ENCODE data around the gene OSBPL1A. TPM values are rescaled to one million over a fixed set of nuclear protein-coding genes. Genes with fewer than 3 reads are reported as not detected.

OSBPL1A gene
- polyA plus RNA-seq, 3 donors = 13.4 to 79.5 (median 49.5) TPM

GRCh38 chr18:24126155-24126961 lies 271.3 kb downstream of the OSBPL1A start:
- no peak overlapping the region for H3K27ac ChIP-seq (ENCODE audit: low read depth, low read length)
- 54 to 57% (median 54%) methylated on average over 3 of the region's 3 CpGs for WGBS, 3 donors

- 92 to 96% (median 96%) methylated on average over 2 of the region's 2 CpGs for WGBS, 3 donors
- H3K27ac ChIP-seq (ENCODE audit: low read depth, low read length) = no peak overlapping the region
These were observed 276.0 kb downstream of the OSBPL1A start for GRCh38 chr18:24121625-24122024.

GRCh38 chr18:24120676-24121075 lies 276.9 kb downstream of the OSBPL1A start:
- no peak overlapping the region for H3K27ac ChIP-seq (ENCODE audit: low read depth, low read length)
- 96 to 97% (median 96%) methylated on average over 4 of the region's 4 CpGs for WGBS, 3 donors

DNA sequence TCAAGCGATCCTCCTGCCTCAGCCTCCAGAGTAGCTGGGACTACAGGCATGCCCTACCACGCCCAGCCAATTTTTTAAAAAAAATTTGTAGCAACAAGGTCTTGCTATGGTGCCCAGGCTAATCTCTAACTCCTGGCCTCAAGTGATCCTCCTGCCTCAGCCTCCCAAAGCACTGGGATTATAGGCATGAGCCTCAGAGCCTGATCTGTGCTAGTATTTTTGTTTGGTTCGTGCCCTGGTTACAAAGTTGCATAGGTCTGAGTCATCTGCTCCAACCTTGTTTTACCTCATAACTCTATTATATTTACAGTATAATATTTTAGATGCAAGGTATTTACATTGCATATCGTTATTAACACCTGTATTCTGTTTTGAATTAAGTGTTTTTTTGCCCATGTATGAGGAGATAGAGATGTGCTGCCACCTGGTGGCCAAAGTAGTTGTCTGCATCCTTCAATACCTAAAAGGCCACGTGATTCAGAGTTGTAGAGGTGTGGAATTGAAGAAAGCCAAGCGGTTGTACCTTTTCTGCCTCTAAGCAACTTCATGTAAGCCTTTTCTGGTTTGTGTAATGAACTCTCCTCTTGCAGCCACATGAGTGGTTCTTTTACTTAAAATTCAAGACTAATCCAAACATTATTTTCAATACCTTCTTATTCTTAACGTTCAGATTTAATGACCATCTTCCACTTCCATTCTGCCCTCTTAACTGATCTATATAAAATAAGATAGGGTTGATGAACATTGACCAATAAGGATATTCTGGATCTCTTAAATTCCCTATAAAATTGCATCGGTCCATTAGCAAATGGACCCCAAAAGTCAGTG lies 278.7 kb downstream of the OSBPL1A start:
- H3K27ac ChIP-seq (ENCODE audit: low read depth, low read length) = no peak overlapping the region
- 42 to 63% (median 61%) methylated on average over 8 of the region's 8 CpGs for WGBS, 3 donors

DNA sequence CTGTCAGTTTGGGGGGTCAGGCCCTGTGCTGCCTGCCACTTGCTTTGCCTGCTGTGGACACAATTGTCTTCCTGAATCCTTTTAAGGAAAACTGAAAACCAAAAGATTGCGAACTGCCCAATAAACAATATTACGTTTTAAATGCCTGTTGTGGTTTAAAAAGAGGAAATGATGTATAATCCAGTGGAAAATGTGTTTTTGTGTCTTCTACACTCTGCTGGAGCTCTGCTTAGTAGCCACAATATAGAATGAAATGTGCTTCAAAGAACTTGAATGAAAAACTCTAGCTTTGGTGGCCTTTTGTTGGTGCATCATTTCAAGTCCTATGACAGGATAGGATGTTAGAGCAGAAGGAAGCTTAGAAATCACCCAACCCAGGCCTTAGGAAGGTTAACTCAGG lies 282.0 kb downstream of the OSBPL1A start:
- H3K27ac ChIP-seq (ENCODE audit: low read depth, low read length) = no peak overlapping the region
- WGBS, 3 donors = 44 to 77% (median 46%) methylated on average over 2 of the region's 2 CpGs

- H3K27ac ChIP-seq (ENCODE audit: low read depth, low read length) = no peak overlapping the region
- WGBS, 3 donors = 52 to 73% (median 67%) methylated on average over 4 of the region's 4 CpGs
These were observed 282.6 kb downstream of the OSBPL1A start for GRCh38 chr18:24114924-24115549.

GRCh38 chr18:24112874-24113615 lies 284.6 kb downstream of the OSBPL1A start:
- H3K27ac ChIP-seq (ENCODE audit: low read depth, low read length) = no peak overlapping the region
- WGBS, 3 donors = 24 to 86% (median 86%) methylated on average over 15 of the region's 15 CpGs

- no peak overlapping the region for H3K27ac ChIP-seq (ENCODE audit: low read depth, low read length)
- WGBS, 3 donors = 57 to 95% (median 93%) methylated on average over 4 of the region's 4 CpGs
These were observed 285.2 kb downstream of the OSBPL1A start for GRCh38 chr18:24112464-24112863.

Other genes starting within 250 kb of the OSBPL1A start
- gene IMPACT, start 28.8 kb upstream of the OSBPL1A start, polyA plus RNA-seq = 10 to 100 TPM in 2 of 3 donors, 1 to 10 TPM in 1; 6.7 to 29.0 (median 10.7) TPM
- gene HRH4, start 62.8 kb upstream of the OSBPL1A start, polyA plus RNA-seq = under 1 TPM; 0.02 to 0.11 (median 0.04) TPM